ENCODE data around the gene U2AF2.

- TF ChIP-seq EZH2 (IDR thresholded peaks at IDR 0.05; ENCODE audit: insufficient read depth, poor library complexity, severe bottlenecking): no peak
- TF ChIP-seq EZH2phosphoT487 (IDR thresholded peaks at IDR 0.05; ENCODE audit: insufficient read depth, low read depth): no peak
Measured at GRCh38 chr19:55613930-55614710, 40.7 kb upstream of the U2AF2 start.

All from GM23248 (cell line).